ENCODE measurements around the gene IL15. TPM values are rescaled to one million over a fixed set of nuclear protein-coding genes. Genes with fewer than 3 reads are reported as not detected.

Gene IL15
- total and polyA plus RNA-seq, 2 of the 4 experiments (the other 2 are of a cell fraction), result 5.0 to 5.2 TPM

DNA sequence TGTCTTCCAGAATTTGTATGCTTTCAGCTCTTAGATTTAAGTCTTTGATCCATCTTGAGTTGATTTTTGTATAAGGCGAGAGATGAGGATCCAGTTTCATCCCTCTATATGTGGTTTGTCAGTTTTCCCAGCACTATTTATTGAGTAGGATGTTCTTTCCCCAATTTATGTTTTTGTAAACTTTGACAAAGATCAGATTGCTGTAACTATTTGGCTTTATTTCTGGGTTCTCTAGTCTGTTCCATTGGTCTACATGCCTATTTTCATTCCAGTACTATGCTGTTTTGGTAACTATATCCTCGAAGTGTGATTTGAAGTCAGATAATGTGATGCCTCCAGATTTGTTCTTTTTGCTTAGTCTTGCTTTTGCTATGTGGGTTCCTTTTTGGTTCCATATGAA is 60.7 kb downstream of the IL15 start:
- Histone ChIP-seq H2BK5ac (ENCODE audit: low read depth, low read length, poor library complexity, severe bottlenecking) (no peak overlapping the region), H4K91ac (ENCODE audit: insufficient read depth, low read depth, low read length) (no peak overlapping the region), H3K23ac (ENCODE audit: low read depth, low read length) (no peak overlapping the region), H3K27me3 (ENCODE audit: control insufficient read depth, insufficient read depth, low read length) (no peaks in the 10 kb centered on the region), H2BK120ac (ENCODE audit: low read depth, low read length) (no peak overlapping the region), H3K79me1 (ENCODE audit: low read depth in 1 of 2, low read length in 2 of 2) (0 out of 4 replicates have a peak, but pooled peaks cover under 1 to 5% of the 10 kb centered on the region in 2 experiments), H2AFZ (replicated peaks; ENCODE audit: low read length, poor library complexity) (no peak overlapping the region), H3K4ac (ENCODE audit: low read depth, low read length) (no peak overlapping the region), H4K20me1 (ENCODE audit: insufficient read depth, low read length) (no peaks in the 10 kb centered on the region), H3K4me2 (ENCODE audit: low read depth, low read length) (no peak overlapping the region), H3K9me3 (ENCODE audit: control insufficient read depth, insufficient read depth, low read length) (no peaks in the 10 kb centered on the region), H3K4me1 (ENCODE audit: control insufficient read depth, insufficient read depth, low read length) (peaks cover 4% of the 10 kb centered on the region; the same call in 1 of the 2 replicates), H2BK20ac (ENCODE audit: low read depth, low read length) (no peak overlapping the region), H2AK5ac (ENCODE audit: low read depth, low read length) (no peak overlapping the region), H3K18ac (ENCODE audit: low read depth, low read length) (no peak overlapping the region), H3K56ac (ENCODE audit: extremely low read depth, insufficient read depth, low read length) (no peak overlapping the region), H4K8ac (ENCODE audit: low read depth in 2 of 2, low read length in 2 of 2) (no peak overlapping the region), H2BK15ac (ENCODE audit: low read depth, low read length) (no peak overlapping the region), H3K9ac (ENCODE audit: low read depth, low read length) (no peak overlapping the region), H3K36me3 (ENCODE audit: control insufficient read depth, insufficient read depth, low read length) (no peaks in the 10 kb centered on the region), H3K4me3 (ENCODE audit: insufficient read depth, low read depth, low read length) (no peak overlapping the region), H3K9me1 (ENCODE audit: insufficient read depth, low read length) (peaks cover under 1% of the 10 kb centered on the region; the same call in 1 of the 2 replicates), H2AK9ac (replicated peaks; ENCODE audit: low read depth, low read length, poor library complexity) (no peak overlapping the region), H3K14ac (replicated peaks; ENCODE audit: low read depth, low read length) (no peak overlapping the region), H3K27ac (ENCODE audit: insufficient read depth, low read length) (no peak overlapping the region), H4K5ac (ENCODE audit: low read depth, low read length) (no peak overlapping the region)
- POLR2A ChIA-PET (ENCODE audit: unreplicated experiment), result no interaction called here
- WGBS, 2 experiments (ENCODE audit: extremely low coverage in 2 of 2, insufficient read length in 1 of 2), result no CpG with 5 or more reads among the region's 2 CpGs
- dilution Hi-C loops (cut with HindIII; ENCODE audit: low sequenced_read_pairs, unreplicated experiment), result no loop called here
- TF ChIP-seq POLR2A (IDR thresholded peaks at IDR 0.05; ENCODE audit: low read depth, low read length) (no peak), MAFK (IDR thresholded peaks at IDR 0.05; ENCODE audit: low read depth, low read length) (no peak), MAZ (IDR thresholded peaks at IDR 0.05; ENCODE audit: borderline replicate concordance, low read depth, low read length) (no peak), SMC3 (IDR thresholded peaks at IDR 0.05; ENCODE audit: low read depth, low read length) (no peak), RCOR1 (IDR thresholded peaks at IDR 0.05; ENCODE audit: insufficient replicate concordance, low read length) (no peak), RAD21 (IDR thresholded peaks at IDR 0.05; ENCODE audit: low read length) (no peak), NFE2L2 (IDR thresholded peaks at IDR 0.05; ENCODE audit: low read depth, low read length) (no peak), RFX5 (IDR thresholded peaks at IDR 0.05; ENCODE audit: low read depth, low read length) (no peak), CHD1 (IDR thresholded peaks at IDR 0.05; ENCODE audit: low read depth, low read length) (no peak)
- TF ChIP-seq, protein P1, sequence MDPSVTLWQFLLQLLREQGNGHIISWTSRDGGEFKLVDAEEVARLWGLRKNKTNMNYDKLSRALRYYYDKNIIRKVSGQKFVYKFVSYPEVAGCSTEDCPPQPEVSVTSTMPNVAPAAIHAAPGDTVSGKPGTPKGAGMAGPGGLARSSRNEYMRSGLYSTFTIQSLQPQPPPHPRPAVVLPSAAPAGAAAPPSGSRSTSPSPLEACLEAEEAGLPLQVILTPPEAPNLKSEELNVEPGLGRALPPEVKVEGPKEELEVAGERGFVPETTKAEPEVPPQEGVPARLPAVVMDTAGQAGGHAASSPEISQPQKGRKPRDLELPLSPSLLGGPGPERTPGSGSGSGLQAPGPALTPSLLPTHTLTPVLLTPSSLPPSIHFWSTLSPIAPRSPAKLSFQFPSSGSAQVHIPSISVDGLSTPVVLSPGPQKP (IDR thresholded peaks at IDR 0.05; ENCODE audit: borderline replicate concordance, low read depth, low read length), result no peak
- TF ChIP-seq, protein P2, sequence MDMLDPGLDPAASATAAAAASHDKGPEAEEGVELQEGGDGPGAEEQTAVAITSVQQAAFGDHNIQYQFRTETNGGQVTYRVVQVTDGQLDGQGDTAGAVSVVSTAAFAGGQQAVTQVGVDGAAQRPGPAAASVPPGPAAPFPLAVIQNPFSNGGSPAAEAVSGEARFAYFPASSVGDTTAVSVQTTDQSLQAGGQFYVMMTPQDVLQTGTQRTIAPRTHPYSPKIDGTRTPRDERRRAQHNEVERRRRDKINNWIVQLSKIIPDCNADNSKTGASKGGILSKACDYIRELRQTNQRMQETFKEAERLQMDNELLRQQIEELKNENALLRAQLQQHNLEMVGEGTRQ (IDR thresholded peaks at IDR 0.05; ENCODE audit: low read depth, low read length), result no peak
- TF ChIP-seq, protein P3, sequence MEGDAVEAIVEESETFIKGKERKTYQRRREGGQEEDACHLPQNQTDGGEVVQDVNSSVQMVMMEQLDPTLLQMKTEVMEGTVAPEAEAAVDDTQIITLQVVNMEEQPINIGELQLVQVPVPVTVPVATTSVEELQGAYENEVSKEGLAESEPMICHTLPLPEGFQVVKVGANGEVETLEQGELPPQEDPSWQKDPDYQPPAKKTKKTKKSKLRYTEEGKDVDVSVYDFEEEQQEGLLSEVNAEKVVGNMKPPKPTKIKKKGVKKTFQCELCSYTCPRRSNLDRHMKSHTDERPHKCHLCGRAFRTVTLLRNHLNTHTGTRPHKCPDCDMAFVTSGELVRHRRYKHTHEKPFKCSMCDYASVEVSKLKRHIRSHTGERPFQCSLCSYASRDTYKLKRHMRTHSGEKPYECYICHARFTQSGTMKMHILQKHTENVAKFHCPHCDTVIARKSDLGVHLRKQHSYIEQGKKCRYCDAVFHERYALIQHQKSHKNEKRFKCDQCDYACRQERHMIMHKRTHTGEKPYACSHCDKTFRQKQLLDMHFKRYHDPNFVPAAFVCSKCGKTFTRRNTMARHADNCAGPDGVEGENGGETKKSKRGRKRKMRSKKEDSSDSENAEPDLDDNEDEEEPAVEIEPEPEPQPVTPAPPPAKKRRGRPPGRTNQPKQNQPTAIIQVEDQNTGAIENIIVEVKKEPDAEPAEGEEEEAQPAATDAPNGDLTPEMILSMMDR (conservative IDR thresholded peaks at IDR 0.05; ENCODE audit: low read depth, low read length), result no peak
- ATAC-seq (ENCODE audit: low read depth), result no peak
- intact Hi-C loops (cut with micrococcal nuclease), result no loop called here
- DNase-seq, result no peak
- BruUV-seq (replicated peaks), result no TSS peak
- CTCF ChIA-PET, result no interaction called here
- in situ Hi-C loops (cut with MboI; ENCODE audit: low sequenced_read_pairs), result no loop called here

Measured in IMR-90 (cell line).